Activated CD8-positive, alpha-beta memory T cell treated with anti-CD3 and anti-CD28 coated beads for 24 hours (primary cell): Measurements from ENCODE around the gene CASP8.
A peak's percentile ranks its signal among the peaks of the same experiment; 100 is the strongest.
"Not testable (repeated sequence)": the region's sequence is repeated elsewhere in the genome, so short reads cannot be mapped to it uniquely, and the experiment has no call there.

Experiments
- DNase-seq: peaks from one replicate; pipeline ENCODE4 v3.0.0-alpha.2; 2020

The CASP8 gene

GRCh38 chr2:201260302-201260800, at the start of gene CASP8:
Gene CASP8, plus strand, starts transcription at chr2:201260536. Its CDS starts 5,951 bp downstream, at chr2:201266487.
- peak; percentile 83 for DNase-seq

GRCh38 chr2:201215963-201216362, 44.4 kb upstream of the CASP8 start:
- no peak for DNase-seq

GRCh38 chr2:201216918-201217317, 43.4 kb upstream of the CASP8 start:
- no peak for DNase-seq

GRCh38 chr2:201218780-201219179, 41.6 kb upstream of the CASP8 start:
- DNase-seq, result no peak

- DNase-seq, result no peak
These were observed 40.8 kb upstream of the CASP8 start for GRCh38 chr2:201219328-201220096.

GRCh38 chr2:201220102-201220570, 40.2 kb upstream of the CASP8 start:
- DNase-seq, result no peak

- no peak for DNase-seq
These were observed 37.0 kb upstream of the CASP8 start for GRCh38 chr2:201223089-201224073.

- DNase-seq, result no peak
These were observed 31.9 kb upstream of the CASP8 start for GRCh38 chr2:201228271-201228911.

- DNase-seq, result no peak
These were observed 31.4 kb upstream of the CASP8 start for GRCh38 chr2:201228912-201229290.

GRCh38 chr2:201231781-201232466, 28.4 kb upstream of the CASP8 start:
- DNase-seq, result peak; percentile 93

GRCh38 chr2:201232467-201232815, 27.9 kb upstream of the CASP8 start:
- no peak for DNase-seq

GRCh38 chr2:201233192-201233811, 27.0 kb upstream of the CASP8 start:
- DNase-seq, result peak; percentile 90

- DNase-seq, result peak; percentile 77
These were observed 26.3 kb upstream of the CASP8 start for GRCh38 chr2:201233812-201234662.

GRCh38 chr2:201234663-201235135, 25.6 kb upstream of the CASP8 start:
- no peak for DNase-seq

- DNase-seq, result peak; percentile 72
These were observed 24.2 kb upstream of the CASP8 start for GRCh38 chr2:201235860-201236811.

- DNase-seq, result no peak
These were observed 22.7 kb upstream of the CASP8 start for GRCh38 chr2:201237486-201238123.

- DNase-seq, result not testable (repeated sequence)
These were observed 21.0 kb upstream of the CASP8 start for GRCh38 chr2:201239167-201239935.
